ENCODE measurements around the gene MYL12B. TPM values are rescaled to one million over a fixed set of nuclear protein-coding genes. Genes with fewer than 3 reads are reported as not detected.

The MYL12B gene
- total and polyA plus RNA-seq, 2 of the 8 experiments (the other 6 are each of a cell fraction or from before 2014, with no cell fraction given): 174 to 188 TPM

DNA sequence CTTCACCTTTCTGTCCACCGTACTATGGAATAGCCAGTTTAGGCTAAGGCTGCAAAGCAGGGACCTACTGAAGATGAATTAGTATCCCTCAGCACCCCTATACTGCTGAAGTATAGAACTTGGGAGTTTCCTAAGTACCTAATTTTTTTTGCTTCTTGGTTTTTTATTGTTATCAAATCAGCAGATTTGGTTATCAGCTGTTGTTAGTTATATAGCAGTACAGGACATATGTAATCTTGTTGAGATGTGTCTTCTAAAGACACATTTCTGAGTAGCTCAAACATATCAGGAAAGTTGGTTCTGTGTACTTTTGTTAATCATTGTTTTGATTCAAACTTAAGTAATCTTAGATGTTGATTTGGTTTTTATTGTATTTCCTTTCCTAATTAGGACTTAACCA lies 9.1 kb upstream of the MYL12B start:
- Histone ChIP-seq H3K27me3 (replicated peaks in 1 of 4; ENCODE audit: control insufficient read depth in 3 of 4, extremely low read depth in 1 of 4, insufficient read depth in 3 of 4, low read length in 3 of 4) (no peaks in the 10 kb centered on the region), H3K14ac (ENCODE audit: insufficient read length) (no peak overlapping the region), H3K4me1 (replicated peaks in 1 of 4; ENCODE audit: control insufficient read depth in 3 of 4, insufficient read depth in 4 of 4, low read length in 3 of 4) (peaks cover 0 to 3% (median 1%) of the 10 kb centered on the region in 4 experiments; a peak in 2 of 7 replicates), H3K79me1 (ENCODE audit: low read depth, low read length) (no peaks in the 10 kb centered on the region), H2BK15ac (ENCODE audit: low read length) (no peak overlapping the region), H3K18ac (ENCODE audit: extremely low read depth, low read length) (no peak overlapping the region), H2AK5ac (ENCODE audit: low read depth, low read length) (no peak overlapping the region), H2BK12ac (ENCODE audit: low read depth, low read length) (no peak overlapping the region), H4K91ac (replicated peaks; ENCODE audit: insufficient read length, low read length) (no peak overlapping the region), H3K36me3 (ENCODE audit: control insufficient read depth in 2 of 4, insufficient read depth in 4 of 4, low read length in 3 of 4) (peaks cover 12 to 54% (median 38%) of the 10 kb centered on the region in 4 experiments), H2AFZ (ENCODE audit: low read length) (no peak overlapping the region), H3K27ac (ENCODE audit: low read depth, low read length) (0 out of 2 replicates have a peak overlapping the region, but pooled peaks have one; percentile 9), H4K8ac (ENCODE audit: extremely low read depth, insufficient read depth, low read length) (no peak overlapping the region), H2BK120ac (replicated peaks; ENCODE audit: low read depth, low read length) (no peak overlapping the region), H3K56ac (replicated peaks; ENCODE audit: insufficient read length, low read depth, low read length) (no peak overlapping the region), H2BK5ac (ENCODE audit: low read depth, low read length) (no peak overlapping the region), H2BK20ac (ENCODE audit: low read length) (no peak overlapping the region), H3K9me3 (ENCODE audit: insufficient read depth in 2 of 2, low read depth in 1 of 2, low read length in 1 of 2) (no peaks in the 10 kb centered on the region), H3K4me2 (ENCODE audit: insufficient read depth in 1 of 2, low read depth in 2 of 2, low read length in 2 of 2) (no peak overlapping the region), H3K9ac (replicated peaks in 1 of 4; ENCODE audit: extremely low read depth in 1 of 4, low read depth in 3 of 4, low read length in 3 of 4) (no peak overlapping the region), H4K20me1 (replicated peaks in 1 of 2; ENCODE audit: control insufficient read depth in 1 of 2, insufficient read depth in 2 of 2, low read length in 2 of 2) (peaks cover 4 to 10% of the 10 kb centered on the region in 2 experiments), H3K23ac (ENCODE audit: insufficient read length) (no peak overlapping the region), H3K23me2 (ENCODE audit: low read depth, low read length) (no peaks in the 10 kb centered on the region), H3K79me2 (ENCODE audit: control insufficient read depth in 1 of 2, insufficient read depth in 2 of 2, low read length in 2 of 2) (peaks cover 8 to 54% of the 10 kb centered on the region in 2 experiments; a peak in 3 of 4 replicates), H4K5ac (ENCODE audit: insufficient read length, low read depth, low read length) (no peak overlapping the region), H3K4ac (replicated peaks; ENCODE audit: insufficient read length, low read depth, low read length) (no peak overlapping the region), H3K4me3 (ENCODE audit: extremely low read depth in 1 of 4, insufficient read depth in 2 of 4, low read depth in 3 of 4, low read length in 4 of 4) (no peak overlapping the region)
- no peak for DNase-seq (ENCODE audit: low read depth in 1 of 2, low spot score in 2 of 2)
- TF ChIP-seq CREB1 (IDR thresholded peaks at IDR 0.05) (no peak), RAD21 (IDR thresholded peaks at IDR 0.05 in 1 of 2, conservative IDR thresholded peaks at IDR 0.05 in 1 of 2; ENCODE audit: low read depth in 2 of 2, low read length in 2 of 2) (no peak), EZH2 (IDR thresholded peaks at IDR 0.05; ENCODE audit: low read depth, low read length, severe bottlenecking) (no peak), EGR1 (IDR thresholded peaks at IDR 0.05; ENCODE audit: borderline replicate concordance, low read depth, low read length) (no peak)
- FAIRE-seq: no peak
- POLR2A ChIA-PET (ENCODE audit: partially characterized antibody): interaction anchor here (0.9 to 6.3 kb wide), 3 partner anchors 8 to 352 kb away, joined by 3 to 60 read pairs (median 4); partner anchors contain the start of gene MYL12B
- CTCF ChIA-PET (ENCODE audit: partially characterized antibody): interaction anchor here (1.0 kb wide), 1 partner anchor 11 kb away, joined by 3 read pairs; no protein-coding TSS in a partner anchor
- WGBS, 2 experiments (ENCODE audit: extremely low coverage in 1 of 2, insufficient coverage in 1 of 2, insufficient read length in 1 of 2, insufficient replicate concordance in 2 of 2, low coverage in 1 of 2, low lambda C conversion rate in 2 of 2, missing lambda C conversion rate in 1 of 2): 95% methylated on average over 1 of the region's 1 CpG; no CpG with 5 or more reads in 1 of the 2 experiments

Data from H1 (cell line).